SW 1271 (cell line): ENCODE results near the gene C1orf56.

Source experiments
- DNase-seq, 2 experiments: peaks; one replicate each; lab custom pipeline; 2025; lab: John Stamatoyannopoulos, UW

Gene C1orf56, protein sequence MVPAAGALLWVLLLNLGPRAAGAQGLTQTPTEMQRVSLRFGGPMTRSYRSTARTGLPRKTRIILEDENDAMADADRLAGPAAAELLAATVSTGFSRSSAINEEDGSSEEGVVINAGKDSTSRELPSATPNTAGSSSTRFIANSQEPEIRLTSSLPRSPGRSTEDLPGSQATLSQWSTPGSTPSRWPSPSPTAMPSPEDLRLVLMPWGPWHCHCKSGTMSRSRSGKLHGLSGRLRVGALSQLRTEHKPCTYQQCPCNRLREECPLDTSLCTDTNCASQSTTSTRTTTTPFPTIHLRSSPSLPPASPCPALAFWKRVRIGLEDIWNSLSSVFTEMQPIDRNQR

GRCh38 chr1:151047591-151047924, at the start of gene C1orf56:
TSS of gene C1orf56 (plus strand) at chr1:151047751. CDS start at chr1:151047848, 97 bp downstream.
- DNase-seq, result peak in 1 of 2 experiments; percentile 35

DNA sequence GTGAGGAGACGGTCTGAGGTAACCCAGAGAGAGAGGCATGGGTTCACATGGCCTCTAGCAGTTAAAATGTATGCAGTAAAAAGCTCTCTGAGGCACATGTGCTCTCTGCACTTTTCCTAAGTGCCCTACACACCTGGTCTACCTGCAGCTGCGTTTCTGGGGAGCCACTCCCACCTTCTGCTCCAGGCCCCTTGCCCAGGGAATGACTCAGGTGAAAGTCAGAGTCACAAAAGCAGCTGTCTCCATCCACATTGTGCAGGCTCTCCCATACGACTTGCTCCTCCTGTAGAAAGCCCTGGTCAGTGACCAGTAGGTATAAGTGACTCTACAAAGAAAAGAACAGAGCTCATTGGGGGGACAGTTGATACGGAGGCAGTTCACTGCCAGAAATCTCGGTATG, 49.6 kb upstream of the C1orf56 start:
- no peak for DNase-seq

DNA sequence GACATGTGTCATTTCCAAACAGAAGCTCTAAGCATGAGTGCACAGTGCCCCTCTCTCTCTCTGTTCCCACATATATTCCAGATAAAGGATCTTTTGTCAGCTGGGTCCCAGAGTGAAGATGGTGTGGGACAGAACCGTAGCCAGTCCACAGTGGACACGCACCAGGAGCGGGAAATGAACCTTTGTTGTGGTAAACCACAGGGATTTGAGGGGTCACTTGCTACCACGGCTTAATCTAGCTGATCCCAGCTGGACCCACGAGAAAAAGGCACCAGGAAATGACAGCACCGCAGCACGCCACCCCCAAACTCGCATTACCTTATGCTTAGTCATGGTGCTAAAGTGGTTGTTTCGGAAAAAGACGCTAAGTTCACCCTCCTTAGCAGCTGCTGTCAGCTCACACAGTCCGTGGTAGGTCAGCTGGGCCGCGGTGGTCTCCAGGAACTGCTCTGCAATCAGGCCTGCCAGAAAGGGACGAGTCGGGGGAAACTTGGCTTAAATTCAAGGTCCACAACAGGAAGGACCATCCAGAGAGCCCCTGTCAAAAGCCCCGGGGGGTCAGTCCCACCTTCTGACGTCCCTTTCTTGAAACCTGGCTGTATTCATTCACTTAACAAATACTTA, 48.4 kb upstream of the C1orf56 start:
- DNase-seq, result no peak

DNA sequence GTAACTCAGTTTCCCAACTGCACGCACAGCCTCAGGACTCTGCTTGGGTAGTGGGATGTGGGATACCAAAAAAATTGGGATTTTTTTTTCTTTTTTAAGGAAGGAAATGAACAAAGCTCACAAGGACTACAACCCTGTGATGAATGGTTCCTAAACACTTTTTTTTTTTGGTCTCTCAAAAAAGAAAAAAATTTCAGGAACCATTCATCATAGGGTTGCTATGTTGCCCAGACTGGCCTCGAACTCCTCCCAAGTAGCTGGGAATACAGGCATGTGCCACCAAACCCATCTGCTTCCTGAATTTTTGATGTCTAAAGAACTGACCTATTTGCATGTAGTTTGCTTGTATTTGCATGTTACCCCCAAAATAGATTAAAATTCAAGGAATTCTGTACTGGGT, 47.6 kb upstream of the C1orf56 start:
- no peak for DNase-seq

GRCh38 chr1:151000408-151000807, 47.1 kb upstream of the C1orf56 start:
- no peak for DNase-seq

GRCh38 chr1:151001602-151002001, 45.9 kb upstream of the C1orf56 start:
- DNase-seq, result no peak

GRCh38 chr1:151002051-151002450, 45.5 kb upstream of the C1orf56 start:
- DNase-seq, result no peak

GRCh38 chr1:151002611-151003010, 44.9 kb upstream of the C1orf56 start:
- no peak for DNase-seq

DNA sequence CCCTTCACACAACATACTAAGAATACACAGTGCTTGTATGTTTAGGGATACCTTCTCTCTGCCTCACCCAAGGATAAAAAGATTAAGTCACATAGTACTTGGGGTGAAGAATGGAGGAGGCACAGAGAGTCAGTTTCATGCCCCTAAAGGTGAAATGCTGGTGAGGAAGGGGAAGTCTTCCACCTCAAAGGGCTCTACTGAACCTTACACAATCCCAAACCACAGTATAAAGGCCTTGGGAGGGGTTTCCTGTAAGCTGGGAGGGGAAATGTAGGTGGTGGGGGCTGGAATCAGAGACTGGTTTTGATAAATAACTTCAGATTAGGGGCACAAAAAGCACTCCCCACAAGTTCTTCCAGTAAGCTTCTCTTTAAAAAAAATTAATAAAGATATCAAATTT, 44.4 kb upstream of the C1orf56 start:
- DNase-seq, result no peak

- DNase-seq, result no peak
Observed at GRCh38 chr1:151005729-151006319, 41.7 kb upstream of the C1orf56 start.

DNA sequence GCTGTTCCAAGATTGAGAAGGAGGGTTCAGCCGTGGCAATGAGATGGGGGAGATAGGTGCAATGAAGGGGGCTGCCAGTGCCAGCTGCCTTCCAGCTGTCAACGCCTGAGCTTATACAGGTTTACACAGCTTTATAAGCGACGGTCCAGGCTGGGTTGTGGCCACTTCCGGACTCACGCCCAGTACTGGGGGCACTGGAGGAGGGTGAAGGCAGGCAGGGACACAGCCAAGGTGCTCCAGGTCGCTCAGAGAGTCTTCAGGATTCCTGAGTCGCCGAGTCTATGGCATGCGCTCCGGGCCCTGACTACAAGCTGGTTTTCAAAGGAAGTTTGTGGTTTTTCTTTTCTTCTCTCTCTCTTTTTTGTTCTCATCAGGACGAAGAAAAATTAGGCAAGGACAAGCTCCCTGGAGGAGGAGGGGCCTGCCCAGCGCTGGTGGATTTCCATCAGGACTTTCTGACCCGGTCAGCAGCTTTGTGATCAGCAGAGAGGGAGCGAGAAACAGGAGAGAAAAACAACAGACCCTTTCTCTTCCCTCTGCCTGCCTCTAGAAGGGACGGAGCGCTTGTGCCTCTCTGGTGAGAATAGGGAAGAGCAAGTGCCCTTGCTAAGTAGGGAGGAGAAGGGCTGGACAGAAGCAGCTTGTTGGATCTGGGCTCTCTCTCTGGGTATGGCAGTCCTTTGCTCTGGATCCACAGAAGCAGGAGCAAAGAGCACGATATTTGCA, 41.1 kb upstream of the C1orf56 start, which contains the start of gene MINDY1:
Gene MINDY1 (minus strand): TSS at position 576 of the 726 bp plus-strand sequence. CDS start 4,285 bp downstream, outside the sequence.
- DNase-seq, result peak; percentile 41 to 80

DNA sequence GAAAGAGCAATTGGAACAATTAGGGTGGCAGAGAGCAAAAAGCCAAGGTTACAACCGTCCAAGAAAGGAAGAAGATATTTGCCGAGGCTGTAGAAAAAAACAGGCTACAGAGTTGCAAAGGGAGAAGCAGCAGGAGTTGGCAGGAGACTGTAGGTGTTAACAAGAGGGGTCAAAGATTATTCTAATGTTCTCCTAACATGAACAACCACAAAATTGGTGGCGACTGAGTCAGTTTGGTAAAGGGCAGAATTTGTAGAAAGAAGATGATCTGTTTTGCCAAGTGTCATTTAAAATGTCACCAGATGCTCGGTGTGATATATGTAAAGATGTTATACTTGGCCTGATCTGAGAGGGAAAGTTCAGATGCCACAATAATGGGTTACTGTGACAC, 39.7 kb upstream of the C1orf56 start:
- no peak for DNase-seq

DNA sequence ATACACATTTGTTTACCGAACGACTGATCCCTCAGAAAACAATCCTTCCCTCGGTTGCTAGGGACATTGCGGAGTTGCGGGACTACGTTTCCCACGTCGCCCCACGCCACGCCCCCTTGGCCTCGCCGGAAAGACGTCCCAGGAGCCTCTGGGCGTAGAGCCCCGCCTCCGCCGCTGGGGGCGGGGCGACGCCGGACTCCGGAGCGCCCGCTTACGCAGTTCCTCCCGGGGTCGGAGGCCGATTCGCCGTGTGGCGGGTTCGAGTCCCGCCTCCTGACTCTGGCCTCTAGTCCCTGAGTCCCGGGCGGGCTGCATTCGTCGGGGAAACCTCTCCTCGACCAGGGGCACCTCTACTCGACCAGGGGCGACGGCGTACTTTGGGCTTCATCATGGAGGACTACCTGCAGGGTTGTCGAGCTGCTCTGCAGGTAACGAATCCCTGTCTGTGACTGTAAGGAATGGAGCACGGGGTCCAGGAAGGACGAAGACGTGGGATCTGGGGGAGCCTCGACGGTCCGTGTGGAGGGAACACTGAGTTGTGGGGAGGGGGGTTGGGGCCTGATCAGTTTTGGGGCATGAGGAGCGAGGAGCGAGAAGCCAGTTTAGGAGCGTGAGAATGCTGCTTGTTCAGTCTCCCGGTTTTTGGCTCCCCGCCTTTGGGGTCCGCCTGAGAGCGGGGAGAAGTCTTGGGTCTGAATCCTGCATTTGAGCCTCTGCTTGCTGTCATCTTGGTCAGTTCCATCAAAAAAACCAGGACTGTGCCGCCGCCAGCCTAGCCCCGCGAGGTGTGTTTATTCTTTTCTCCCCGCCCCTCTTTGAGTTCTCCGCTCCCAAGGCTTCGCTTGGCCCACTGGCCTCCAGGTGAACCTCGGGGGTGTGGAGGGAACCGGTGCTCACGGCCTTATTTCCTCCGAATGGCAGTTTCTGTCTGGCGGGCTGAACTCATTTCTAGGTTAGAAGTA, 39.0 kb upstream of the C1orf56 start, which contains the start of gene PRUNE1:
Gene PRUNE1 (plus strand): TSS at position 206 of the 962 bp plus-strand sequence. CDS start 184 bp downstream, at position 390.
- DNase-seq, result peak; percentile 78 to 91

DNA sequence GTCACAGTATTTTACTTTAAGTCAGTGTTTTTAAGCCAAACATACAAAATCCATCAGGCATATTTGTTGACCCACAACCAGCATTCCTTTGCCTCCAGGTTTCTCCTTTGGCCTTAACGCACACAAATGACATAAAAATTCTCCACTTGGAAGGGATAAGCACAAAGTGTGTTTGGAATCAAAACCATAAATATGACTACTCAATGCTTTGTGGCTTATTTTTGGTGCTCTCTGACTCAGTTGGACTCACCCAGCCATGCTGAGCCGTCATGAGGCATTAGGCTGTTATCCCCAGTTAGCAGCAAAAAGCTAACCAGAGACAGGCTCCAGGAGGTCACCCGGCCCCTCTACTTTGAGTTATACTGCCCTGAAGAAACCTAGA, 38.4 kb upstream of the C1orf56 start:
- DNase-seq, result no peak

DNA sequence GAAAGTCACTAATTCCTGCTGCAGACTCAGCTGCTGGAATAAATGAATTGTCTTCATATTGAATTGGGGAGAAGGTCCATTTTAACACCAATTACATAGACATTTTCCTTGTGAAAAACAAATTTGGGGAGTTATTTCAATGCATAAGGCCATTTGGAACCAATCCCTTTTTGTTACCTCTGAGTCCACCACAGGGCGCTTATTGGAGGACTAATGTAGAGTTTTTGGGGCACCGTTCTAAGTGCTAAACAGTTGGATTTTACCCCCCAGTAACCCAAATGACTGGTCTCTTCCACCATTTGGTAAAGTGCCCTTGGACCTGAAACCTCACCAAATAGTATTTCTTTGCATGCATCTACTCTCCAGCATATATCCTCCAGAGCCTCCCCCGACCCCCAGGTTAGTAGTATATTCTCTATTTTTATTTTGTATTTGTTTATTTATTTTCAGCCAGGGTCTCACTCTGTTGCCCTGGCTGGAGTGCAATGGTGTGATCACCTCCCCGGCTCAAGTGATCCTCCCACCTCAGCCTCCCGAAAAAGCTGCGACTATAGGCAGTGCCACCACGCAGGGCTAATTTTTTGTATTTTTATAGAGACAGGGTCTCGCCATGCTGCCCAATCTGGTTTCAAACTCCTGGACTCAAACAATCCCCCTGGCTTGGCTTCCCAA, 37.7 kb upstream of the C1orf56 start:
- DNase-seq, result no peak

GRCh38 chr1:151010346-151010726, 37.2 kb upstream of the C1orf56 start:
- DNase-seq, result no peak

DNA sequence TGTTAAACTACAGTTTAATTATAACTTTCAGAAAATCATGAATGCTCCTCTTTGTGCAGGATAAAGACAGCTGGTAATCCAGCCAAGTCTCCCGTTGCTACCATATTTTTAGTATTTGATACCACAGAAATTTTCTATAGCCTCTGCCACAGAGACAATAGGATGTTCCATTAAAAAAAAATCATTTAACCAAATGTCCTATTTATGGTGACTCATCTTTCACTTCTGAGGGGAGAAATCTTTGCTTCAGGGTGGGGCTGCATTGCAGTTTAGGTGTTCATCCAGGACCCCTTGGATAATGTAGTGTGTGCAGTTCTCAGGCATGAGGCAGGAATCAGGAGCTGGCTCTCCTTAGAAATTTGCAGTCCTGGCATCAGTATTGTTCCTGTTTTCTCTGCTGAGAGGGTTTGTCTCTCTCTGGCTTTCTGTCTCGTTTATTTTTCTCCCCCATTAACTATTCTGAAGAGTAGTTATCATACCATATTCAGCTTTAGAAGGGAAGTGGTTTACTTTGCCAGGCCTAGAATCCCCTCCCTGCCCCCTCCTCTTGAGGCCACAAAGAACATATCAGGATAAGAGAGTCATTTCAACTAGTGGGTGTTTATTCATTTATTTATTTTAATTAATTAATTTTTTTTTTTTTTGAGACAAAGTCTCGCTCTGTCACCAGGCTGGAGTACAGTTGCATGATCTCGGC, 36.2 kb upstream of the C1orf56 start:
- no peak for DNase-seq

- no peak for DNase-seq
Observed at GRCh38 chr1:151012684-151013471, 34.7 kb upstream of the C1orf56 start.

DNA sequence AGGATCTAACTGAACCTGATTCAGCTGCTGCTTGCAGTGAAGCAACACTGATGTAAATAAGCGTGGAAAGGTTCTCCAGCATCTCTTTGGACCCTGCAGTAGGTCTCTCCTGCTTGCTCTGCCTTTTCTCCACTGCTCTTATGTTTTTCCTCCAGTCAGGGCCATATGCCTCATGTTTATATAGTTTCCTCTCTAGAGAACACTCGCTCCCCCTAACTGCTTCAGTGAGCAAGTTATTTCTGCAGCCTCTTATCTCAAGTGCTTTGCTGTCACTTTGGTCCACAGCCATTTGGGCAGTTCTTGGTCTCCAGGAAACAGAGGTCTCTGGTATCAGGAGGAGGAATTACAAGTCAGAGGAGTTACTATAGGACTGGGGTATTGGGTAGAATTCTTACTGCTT, 34.0 kb upstream of the C1orf56 start:
- DNase-seq, result no peak
